Limb (tissue), 2 donors: Measurements from ENCODE around the gene CACNG1.
"Not testable (repeated sequence)": the region's sequence is repeated elsewhere in the genome, so short reads cannot be mapped to it uniquely, and the experiment has no call there.

Experiments
- DNase-seq, 2 donors: peaks; one replicate each; pipeline ENCODE4 v3.0.0-alpha.2; 2016; ENCODE audit errors: extremely low spot score in 2 of 2

The CACNG1 gene

DNA sequence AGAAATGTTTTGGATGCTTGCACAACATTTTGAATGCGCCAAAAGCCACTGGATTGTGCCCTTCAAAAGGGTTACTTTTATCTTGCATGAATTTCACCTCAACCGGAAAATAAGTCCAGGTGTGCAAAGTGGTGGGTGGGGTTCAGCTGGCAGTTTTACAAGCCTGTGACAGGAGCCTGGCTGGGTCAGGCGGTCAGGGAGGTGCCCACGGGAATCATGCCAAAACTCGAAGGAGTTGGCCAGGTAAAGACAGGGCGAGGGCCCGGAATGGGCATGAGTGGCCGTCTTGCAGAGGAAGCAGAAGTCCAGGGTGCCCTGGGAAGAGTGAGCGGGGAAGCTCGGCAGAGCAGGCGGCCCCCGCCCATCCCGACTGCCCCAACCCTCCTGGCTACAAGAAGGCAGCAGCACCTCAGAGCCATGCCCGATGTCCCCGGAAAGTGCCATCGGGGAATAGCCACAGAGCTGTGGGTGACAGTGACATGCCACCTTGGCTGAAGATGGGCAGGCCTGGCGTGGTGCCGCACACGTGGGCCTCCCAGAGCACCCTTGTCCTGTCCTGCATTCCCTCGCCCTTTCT is 19.1 kb upstream of the CACNG1 start:
- DNase-seq = no peak

DNA sequence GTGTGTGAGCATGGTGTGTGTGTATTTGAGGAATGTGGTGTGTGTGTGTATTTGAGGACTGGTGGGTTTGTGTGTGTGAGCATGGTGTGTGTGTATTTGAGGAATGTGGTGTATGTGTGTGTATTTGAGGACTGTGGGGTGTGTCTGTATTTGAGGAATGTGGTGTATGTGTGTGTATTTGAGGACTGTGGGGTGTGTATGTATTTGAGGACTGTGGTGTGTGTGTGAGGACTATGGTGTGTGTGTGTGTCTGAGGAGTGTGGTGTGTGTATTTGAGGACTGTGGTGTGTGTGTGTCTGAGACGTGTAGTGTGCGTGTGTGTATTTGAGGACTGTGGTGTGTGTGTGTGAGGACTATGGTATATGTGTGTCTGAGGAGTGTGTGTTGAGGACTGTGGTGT is 18.0 kb upstream of the CACNG1 start:
- no peak for DNase-seq

DNA sequence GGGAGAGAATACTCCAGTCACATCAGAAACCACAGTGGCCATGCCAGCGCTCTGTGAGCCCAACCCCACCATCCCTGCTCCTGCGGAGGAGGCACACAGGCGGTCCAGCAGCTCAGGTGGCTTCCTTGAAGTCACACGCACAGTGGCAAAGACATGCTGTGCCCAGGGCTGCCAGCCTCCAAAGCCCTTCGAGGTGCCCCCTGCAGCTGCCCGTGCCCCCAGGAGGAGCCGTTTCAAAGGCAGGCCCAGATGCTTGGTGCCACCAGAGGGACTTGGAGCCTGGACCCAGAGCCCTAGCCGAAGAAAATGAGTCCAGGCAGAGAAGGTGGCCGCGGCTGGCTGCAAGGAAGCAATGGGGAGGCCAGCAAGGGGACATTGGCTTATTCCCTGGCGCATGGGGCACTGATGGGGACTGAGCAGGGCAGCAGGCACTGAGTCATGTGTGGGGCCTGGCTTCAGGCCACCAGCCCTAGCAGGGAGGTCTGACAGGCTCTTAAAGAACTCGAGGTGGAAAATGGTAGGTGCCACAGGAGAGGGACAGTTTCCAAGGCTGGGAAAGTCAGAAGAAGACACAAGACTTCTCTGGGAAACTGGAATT is 17.2 kb upstream of the CACNG1 start:
- no peak for DNase-seq

DNA sequence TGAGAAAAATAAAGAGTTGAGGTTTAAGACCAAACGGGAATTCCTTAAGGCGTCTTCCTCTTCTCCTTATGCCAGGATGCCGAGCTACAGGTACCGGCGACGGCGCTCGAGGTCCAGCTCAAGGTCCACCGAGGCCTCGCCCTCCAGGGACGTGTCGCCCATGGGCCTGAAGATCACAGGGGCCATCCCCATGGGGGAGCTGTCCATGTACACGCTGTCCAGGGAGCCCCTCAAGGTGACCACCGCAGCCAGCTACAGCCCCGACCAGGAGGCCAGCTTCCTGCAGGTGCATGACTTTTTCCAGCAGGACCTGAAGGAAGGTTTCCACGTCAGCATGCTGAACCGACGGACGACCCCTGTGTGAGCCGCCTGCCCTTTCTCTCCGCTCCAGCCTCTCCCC is 13.7 kb upstream of the CACNG1 start:
- DNase-seq = no peak

DNA sequence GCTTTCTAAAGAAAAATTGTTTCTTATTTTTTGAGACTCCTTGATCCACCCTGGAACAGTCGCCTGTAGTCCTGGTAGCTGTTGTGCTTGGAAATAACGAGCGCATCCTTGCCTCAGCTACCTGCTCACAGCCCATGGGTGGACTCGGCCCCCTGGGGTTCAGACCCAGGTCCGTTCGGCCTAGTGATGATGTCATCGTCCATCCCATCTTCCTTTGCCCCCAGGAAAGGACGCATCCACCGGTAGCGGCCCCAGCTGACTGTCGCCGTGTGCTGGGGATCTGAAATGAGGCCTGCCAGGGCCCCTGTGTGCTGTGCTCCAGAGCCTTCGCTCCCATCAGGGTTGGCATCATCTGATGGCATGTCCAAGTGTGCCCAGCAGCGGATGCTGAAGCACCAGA is 12.0 kb upstream of the CACNG1 start:
- DNase-seq = no peak

DNA sequence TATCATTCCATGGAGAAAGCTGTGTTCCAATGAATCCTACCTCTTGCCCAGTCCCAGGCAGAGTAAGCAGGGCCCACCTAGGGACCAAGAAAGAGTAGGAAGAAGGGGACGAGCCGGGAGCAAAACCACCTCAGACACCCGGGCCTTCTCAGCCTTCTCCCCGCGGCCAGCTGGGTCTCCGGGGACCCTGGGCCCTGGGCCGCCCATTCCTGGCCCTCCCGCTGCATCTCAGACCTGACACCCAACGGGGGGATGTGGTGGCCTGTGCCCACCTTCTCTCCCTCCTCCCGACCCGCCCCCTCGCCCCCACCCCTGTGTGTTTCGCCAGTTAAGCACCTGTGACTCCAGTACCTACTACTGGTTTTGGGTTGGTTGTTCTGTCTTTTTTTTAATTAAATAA is 11.4 kb upstream of the CACNG1 start:
- DNase-seq = no peak

DNA sequence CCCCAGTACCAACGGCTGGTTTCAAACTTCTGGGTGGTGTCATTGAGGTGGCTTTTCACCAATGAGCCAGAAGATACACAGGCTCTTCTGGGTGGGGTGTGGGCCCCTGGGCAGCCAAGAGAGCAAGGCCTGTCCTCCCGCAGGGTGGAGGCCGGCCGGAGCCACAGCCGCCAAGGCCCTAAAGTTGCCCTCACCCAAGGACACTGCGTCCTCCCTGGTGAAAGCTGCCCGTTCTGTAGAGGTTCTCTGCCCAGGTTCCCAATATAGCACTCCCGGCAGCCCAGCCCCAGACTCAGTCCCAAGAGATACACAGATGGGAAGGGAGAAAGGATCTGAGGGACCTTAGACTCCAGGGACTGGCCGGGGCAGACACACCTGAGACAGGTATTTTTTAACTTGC is 10.7 kb upstream of the CACNG1 start:
- no peak for DNase-seq

DNA sequence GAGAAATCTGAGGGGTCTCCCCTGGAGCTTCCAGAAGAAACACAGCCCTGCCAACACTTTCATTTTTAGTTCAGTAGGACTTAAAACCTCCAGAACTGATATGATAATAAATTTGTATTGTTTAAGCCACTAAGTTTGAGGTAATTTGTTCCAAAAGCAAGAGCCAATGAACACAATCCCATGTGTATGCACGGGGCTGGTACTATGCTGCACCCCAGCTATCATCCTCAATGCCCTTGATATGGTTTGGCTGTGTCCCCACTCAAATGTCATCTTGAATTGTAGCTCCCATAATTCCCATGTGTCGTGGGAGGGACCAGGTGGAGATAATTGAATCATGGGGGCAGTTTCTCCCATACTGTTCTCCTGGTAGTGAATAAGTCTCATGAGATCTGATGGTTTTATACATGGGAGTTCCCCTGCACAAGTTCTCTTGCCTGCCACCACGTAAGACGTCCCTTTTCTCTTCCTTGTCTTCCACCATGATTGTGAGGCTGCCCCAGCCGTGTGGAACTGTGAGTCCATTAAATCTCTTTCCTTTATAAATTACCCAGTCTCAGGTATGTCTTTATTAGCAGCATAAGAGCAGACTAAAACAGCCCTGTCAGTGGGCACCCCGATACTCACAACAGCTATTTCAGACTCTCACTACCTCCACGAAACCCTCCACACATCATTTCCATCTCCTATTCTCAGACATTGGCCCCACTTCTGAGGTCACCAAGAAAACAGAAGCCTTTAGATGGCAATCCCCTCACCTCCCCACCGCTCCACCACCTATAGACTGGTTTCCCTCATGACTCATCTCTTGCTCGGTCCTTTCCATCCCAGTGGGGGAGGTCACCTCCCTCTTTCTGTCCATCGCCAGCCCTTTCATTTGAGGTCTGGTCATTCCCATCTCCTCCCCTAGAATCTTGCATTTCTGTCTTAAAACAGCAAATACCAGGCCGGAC is 8.9 kb upstream of the CACNG1 start:
- DNase-seq = no peak

DNA sequence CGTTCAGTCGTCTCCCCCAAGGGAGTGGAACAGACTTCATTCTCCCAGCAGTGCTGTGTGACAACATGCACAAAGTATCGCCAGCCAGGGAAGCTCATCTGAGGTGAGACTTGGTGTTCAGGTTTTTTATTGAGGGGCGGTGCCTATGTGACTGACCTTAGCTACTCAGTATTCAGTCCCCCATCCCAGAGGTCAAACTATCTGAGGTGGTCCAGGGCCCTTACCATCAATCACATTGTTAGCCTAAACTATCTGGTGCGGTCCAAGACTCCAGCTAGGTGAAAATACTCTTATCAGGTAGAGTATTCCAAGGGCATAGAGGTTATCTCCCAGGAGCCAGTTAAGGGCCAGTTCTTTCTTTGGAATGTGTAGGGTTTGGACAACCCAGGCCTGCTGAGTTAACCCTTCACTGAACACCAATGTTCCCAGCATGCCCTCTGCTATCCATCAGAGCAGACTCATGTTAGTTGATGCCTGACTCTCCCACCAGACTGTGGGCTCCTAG is 5.4 kb upstream of the CACNG1 start:
- DNase-seq = no peak

DNA sequence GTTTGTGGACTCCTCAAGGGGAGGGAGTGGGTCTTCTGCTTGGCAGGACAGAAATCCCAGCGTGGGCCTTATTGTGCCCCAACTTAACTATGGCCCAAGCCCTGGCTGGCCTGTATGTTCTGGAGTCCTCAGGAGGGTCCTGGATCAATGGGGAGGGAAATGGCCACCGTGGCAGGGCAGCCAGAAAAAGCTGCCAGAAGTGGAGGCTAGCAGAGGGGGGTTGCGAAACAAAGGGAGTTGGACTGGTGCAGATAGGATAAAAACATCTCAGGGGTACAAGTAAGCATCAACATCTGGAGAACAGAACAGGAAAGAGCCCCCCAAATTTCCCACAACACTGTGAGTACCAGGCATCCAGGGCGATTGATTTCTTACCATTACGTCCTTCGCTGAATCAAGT is 3.7 kb upstream of the CACNG1 start:
- no peak for DNase-seq

DNA sequence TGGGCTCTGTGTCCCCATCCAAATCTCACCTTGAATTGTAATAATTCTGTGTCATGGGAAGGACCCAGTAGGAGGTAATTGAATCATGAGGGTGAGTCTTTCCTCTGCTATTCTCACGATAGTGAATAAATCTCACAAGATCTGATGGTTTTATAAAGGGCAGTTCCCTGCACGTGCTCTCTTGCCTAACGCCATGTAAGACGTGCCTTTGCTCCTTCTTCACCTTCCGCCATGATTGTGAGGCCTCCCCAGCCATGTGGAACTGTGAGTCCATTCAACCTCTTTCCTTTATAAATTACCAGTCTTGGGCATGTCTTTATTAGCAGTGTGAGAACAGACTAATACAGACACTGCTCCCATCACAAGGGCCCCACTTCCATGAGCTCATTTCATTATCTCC is 3.2 kb upstream of the CACNG1 start:
- DNase-seq = not testable (repeated sequence)

DNA sequence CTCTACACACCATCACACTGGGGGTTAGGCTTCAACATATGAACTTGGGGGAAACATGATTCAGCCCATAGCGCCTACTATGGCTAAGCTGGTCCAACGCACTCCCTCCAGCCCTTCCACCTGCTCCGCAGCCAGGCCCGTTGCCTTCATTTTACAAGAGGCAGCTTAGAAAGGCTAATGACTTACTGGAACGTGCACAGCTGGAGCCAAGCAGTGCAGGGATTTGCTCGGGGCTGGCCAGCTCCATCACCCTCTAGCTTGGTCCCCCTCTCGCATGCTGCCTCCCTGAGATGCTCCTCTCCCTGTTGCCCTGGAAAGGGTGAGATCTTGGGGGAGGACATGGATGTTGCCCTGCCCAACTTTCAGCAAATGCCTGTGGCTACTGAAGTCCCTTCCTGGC is 2.8 kb upstream of the CACNG1 start:
- no peak for DNase-seq

DNA sequence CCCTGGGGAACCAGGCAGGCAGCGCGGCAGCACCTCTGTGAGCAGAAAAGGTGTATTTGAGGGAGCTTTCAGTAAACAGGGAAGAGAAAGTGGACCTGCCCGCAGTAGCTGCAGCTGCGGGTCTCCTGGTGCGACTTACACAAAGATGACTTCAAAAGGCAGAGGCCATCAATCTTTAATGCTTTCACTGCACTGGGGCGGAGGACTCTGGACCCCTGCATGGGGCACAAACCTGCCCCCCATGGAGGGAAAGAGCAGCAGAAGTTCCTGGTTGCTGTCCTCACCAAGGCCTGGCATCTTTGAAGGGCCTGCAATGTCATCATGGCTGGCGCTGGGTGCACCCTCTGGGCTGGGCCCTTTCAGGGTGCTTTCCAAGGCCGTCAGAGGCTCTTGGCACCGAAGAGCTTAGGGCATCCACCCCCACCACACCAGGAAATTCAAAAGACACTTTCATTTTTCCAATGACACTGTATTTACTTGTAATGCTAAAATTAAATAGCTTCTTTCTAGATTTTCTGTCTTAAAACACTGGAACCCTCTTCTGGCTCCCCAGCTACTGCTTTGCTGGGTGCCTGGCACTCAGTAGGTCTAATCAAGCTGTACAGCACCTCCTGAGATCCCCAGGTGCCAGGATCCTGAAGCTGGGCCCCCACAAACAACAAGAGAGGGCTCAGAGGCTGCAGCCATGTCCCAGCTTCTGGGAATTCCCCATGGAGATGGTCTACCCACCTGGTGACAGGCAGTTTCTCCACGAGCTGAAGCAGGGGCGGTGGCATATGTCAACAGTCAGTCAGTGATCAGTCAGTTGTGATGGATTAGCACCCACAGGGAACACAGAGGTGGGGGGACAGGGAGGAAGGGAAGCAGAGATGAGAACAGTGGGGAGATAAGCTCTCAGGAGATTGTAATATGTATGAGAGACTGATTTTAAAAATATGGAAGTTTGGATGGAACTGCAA is 2.1 kb upstream of the CACNG1 start:
- no peak for DNase-seq

DNA sequence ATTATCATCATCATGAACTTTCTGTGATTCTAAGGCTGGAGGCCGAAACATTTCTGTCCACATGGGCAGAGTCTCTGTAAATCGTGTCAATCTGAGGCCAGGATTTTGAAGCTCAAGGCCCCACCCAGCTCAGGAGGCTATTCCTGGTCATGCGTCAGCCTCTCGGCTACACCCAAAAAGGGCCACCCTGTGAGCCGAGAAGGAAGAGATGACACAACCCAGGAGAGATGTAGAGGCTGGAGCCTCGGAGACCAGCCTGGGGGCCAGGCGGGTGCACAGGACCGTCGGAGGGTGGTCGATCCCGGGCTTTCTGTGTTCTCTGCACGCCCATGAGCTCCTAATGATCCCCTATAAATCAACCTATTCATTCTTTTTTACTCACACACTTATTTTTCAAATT is 1.1 kb upstream of the CACNG1 start:
- DNase-seq = no peak

DNA sequence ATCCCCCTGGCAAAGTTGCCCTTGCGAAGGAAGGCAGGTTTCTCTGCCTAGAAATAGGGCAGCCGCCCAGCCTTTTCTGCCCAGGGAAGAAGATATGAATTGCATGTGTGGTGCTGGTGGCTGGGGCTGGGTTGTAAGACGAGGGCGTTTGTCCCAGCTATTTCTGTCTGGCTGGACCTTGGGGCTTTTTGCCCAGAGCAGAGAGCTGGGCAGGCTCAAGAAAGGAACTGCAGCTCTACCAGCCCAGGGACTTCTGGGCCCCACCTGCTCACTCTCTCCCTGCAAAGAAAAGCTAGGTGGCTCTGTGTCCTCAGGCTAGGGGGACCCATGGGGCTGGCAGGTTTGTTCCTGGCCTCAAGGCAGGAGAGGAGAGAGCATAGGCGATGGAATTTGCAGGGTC is 586 bp downstream of the CACNG1 start:
- DNase-seq = no peak

DNA sequence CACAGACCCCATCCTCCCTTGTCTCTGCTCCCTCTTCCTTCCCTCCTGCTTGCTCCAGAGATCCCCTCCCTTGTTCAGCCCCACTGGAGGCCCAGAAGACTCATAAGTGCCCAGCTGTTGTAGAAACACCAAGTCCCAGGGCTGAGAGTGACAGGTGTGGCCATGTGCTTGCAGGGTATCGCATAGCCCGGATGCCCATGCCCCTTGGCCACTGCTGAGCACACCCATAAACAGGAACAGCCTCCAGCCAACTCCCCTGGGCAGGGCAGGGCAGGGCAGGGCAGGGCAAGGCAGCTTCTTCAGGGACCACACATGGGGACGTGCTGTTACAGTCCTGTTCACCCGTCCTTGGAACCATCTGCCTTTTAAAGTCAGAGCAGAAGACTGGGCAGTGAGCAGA is 2.0 kb downstream of the CACNG1 start:
- DNase-seq = peak in 1 of 2 donors; percentile 23

DNA sequence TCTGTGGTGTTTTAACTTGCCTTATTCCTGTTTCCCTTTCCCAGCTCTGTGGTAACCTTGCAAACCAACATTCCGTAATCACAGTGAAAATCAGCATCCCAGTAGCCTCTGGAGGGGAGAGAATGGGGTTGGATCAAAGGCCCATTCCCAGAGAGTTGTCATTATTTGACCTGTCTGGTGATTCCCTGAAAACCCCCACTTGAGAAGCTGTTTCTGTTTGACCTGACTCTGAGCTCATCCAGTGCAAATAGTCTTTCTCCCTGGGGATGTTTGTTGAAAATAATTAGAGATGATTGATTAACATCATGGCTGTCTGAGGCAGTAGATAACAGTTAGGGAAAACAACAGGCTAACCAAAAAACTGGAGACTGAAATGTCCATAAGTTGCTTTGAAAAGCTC is 3.0 kb downstream of the CACNG1 start:
- DNase-seq = no peak

DNA sequence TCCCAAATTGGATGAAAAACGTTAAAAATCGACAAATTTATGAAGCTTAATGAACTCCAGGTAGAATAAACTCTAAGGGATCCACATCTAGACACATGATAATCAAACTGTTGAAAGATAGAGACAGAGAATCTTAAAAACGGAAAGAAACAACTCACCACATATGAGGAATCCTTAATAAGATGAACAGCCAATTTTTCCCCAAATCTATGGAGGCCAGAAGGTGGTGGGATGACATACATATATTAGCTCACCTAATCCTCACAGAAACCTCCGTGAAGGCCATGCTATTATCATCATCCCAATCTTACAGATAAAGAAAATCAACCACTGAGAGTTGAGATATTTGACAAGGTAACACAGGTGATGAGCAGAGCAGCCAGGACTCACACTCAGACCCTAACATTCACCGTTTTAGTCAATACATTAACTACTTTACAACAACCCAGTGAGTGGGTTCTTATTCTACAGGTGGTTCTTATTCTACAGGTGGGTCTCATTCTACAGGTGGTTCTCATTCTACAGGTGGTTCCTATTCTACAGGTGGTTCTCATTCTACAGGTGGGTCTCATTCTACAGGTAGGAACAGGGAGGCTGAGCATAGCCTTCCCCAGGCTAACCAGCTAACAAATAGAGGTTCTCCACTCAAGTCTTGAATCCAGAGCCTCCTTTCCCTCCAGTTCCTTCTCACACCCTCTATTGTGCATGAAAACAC is 4.8 kb downstream of the CACNG1 start:
- no peak for DNase-seq

DNA sequence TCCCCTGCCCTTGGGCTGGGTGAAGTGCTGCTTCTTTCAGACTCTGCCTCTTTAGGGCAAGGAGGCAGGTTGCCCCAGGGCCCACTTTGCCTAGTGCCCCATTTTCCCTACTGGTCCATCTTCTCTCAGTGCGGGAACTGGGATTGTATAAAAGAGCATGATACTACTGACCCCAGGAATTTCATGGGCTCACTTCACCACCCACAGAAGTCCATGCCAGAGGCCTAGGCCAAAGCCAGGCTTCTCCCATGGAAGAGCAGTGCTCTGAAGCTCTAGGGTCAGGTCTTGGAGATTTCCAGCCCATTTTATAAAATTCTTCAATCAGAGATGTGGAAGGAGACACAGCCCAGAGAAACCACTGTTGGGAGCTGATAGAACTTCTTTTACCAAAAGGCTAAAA is 5.7 kb downstream of the CACNG1 start:
- DNase-seq = no peak

DNA sequence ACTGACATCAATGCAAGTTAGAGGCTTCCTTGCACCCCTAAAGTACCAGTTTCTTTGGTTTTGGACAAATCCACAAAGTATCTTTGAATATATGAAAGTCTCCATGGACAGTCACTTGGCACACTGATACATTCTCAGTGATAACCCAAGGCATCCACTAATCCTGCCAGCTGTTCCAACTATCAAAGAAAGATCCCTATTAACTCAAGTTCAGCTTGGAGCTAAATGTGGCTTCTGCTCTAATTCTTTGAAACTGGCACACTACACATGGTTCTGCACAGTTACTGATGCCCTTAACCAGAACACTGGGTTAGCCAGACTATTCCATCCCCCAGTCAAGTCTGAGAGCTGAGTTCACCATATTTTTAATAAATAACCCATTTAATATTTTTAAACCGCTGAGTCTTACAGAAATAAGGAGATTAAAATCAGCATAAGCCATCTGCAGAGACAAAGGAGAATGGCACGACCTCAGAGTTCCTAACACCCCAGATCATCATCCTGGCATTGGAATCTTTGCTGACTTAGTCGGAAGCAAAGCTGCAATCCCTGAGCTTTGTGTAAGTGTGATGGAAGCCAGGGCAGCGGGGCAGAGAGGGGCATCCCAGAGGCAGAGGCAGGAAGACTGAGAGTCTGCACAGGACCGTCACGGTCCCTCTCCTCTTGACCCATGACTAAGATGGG is 6.3 kb downstream of the CACNG1 start:
- DNase-seq = no peak
